WERI-Rb-1 (cell line): Measurements from ENCODE around the gene FIZ1.
A peak's percentile ranks its signal among the peaks of the same experiment; 100 is the strongest.

Source experiments
- DNase-seq: peaks from one replicate; pipeline ENCODE4 v3.0.0-alpha.2; 2020
- H3K27ac ChIP-seq: fragments of 250-450 bp; sonication (Bioruptor Pico); 2 replicates; pipeline ENCODE4 v1.5.1; 2020; ENCODE audit warnings: mild to moderate bottlenecking, moderate library complexity
- H3K27me3 ChIP-seq: fragments of 250-450 bp; sonication (Bioruptor Pico); 2 replicates; pipeline ENCODE4 v1.5.1; 2021; ENCODE audit warnings: mild to moderate bottlenecking, low read depth, moderate library complexity; ENCODE audit not compliant: insufficient read depth, severe bottlenecking
- H3K36me3 ChIP-seq: fragments of 250-450 bp; sonication (Bioruptor Pico); 2 replicates; pipeline ENCODE4 v1.5.1; 2020; ENCODE audit warnings: mild to moderate bottlenecking, moderate library complexity
- H3K4me3 ChIP-seq: 2 replicates; pipeline ENCODE4 v1.5.1; 2011; ENCODE audit warnings: low read depth, mild to moderate bottlenecking, control low read depth, low read length
- H3K9me3 ChIP-seq: fragments of 250-450 bp; sonication (Bioruptor Pico); 2 replicates; pipeline ENCODE4 v1.5.1; 2021; ENCODE audit warnings: mild to moderate bottlenecking, moderate library complexity; ENCODE audit not compliant: severe bottlenecking
- CTCF ChIP-seq: IDR thresholded peaks from 2 replicates; pipeline ENCODE4 v1.5.1; 2011; ENCODE audit warnings: low read depth, mild to moderate bottlenecking, control low read depth, inconsistent platforms, low read length

FIZ1 gene

DNA sequence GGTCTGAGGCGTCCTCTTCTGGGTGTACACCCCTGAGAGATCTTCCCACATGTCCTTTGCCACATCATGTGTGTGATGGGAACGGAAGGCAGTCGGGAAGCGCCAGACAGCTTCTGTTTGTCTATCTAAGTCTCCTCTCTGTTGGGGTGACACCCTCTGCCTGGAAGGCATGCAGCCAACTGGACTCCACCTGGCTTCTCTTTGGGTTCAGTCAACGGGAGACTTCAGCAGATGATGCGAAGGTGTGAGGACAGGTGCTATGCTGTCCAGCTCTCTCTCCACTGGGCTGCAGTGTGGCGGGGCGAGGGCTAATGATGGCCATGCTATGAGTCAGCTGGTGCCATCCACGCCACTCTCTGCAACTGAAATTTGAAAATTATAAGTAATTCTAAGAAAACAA, 39.6 kb downstream of the FIZ1 start:
- no peak overlapping the region for H3K4me3 ChIP-seq
- no peak for DNase-seq
- H3K27me3 ChIP-seq, result no peaks in the 10 kb centered on the region
- no peaks in the 10 kb centered on the region for H3K9me3 ChIP-seq
- H3K27ac ChIP-seq, result no peak overlapping the region
- no peaks in the 10 kb centered on the region for H3K36me3 ChIP-seq
- TF ChIP-seq CTCF, result no peak

DNA sequence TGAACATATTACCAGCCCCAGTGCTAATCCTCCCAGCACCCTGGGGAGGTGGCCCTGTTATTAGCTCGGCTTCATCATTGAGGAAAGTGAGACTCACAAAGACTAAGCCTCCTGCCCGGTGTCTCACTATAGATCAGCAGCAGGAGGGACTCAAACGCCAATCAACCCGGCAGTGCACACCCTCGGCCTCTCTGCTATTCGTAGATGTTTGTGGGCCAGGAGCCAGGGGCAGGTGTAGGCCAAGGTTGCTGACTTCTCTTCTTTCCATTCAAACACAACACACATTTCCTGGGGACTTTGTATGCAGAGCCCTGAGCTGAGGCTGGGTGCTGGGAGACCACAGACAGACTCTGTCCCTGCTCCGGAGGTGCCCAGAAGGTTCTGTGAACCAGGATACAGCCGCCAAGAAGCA, 44.6 kb downstream of the FIZ1 start:
- Histone ChIP-seq H3K36me3 (no peaks in the 10 kb centered on the region), H3K4me3 (no peak overlapping the region), H3K27me3 (no peaks in the 10 kb centered on the region), H3K9me3 (no peaks in the 10 kb centered on the region), H3K27ac (peak overlapping the region; percentile 63)
- no peak for TF ChIP-seq CTCF
- DNase-seq, result peak; percentile 64

DNA sequence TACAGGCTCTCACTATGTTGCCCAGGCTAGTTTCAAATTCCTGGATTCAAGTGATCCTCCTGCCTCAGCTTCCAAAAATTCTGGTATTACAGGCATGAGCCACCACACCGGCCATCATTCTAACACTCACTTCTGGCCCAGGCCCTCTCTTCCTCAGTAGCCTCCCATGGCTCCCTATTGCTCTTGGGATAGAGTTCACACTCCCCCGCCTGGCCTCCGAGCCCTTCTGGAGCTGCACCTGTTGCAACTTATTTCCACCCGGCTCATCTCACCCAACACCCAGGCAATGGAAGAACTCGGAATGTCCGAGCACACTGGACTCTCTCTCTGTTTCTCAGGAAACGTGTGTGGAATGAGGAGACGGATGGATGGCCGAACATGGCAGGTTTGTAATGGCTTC, 45.0 kb downstream of the FIZ1 start:
- peak; percentile 33 for DNase-seq
- H3K27ac ChIP-seq, result peak overlapping the region; percentile 63
- no peak overlapping the region for H3K4me3 ChIP-seq
- TF ChIP-seq CTCF, result no peak
- H3K27me3 ChIP-seq, result no peaks in the 10 kb centered on the region
- no peaks in the 10 kb centered on the region for H3K36me3 ChIP-seq
- no peaks in the 10 kb centered on the region for H3K9me3 ChIP-seq

- Histone ChIP-seq H3K27ac (no peak overlapping the region), H3K4me3 (no peak overlapping the region), H3K36me3 (no peaks in the 10 kb centered on the region), H3K27me3 (no peaks in the 10 kb centered on the region), H3K9me3 (no peaks in the 10 kb centered on the region)
- TF ChIP-seq CTCF, result no peak
- no peak for DNase-seq
Observed at GRCh38 chr19:55553217-55554182, 45.8 kb downstream of the FIZ1 start.

DNA sequence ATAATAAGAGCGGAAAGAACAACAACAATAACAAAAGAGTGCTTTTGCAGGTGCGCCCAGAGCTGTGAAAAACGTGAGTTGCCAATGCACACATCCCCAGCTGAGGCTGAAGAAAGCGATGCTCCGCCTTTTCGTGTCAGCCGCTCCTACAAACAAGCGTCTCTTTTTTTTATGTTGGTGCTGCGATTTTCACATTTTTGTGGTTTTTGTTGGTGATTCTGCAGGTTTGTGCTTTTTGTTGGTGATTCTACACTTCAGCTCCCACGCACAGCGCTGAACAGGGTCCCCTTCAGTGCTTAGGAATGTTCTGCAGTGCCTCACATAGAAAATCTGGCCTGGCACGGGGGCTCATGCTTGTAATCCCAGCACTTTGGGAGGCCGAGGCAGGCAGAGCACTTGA, 46.7 kb downstream of the FIZ1 start:
- no peak for TF ChIP-seq CTCF
- H3K27me3 ChIP-seq, result no peaks in the 10 kb centered on the region
- no peak overlapping the region for H3K4me3 ChIP-seq
- H3K36me3 ChIP-seq, result no peaks in the 10 kb centered on the region
- no peaks in the 10 kb centered on the region for H3K9me3 ChIP-seq
- DNase-seq, result no peak
- no peak overlapping the region for H3K27ac ChIP-seq

DNA sequence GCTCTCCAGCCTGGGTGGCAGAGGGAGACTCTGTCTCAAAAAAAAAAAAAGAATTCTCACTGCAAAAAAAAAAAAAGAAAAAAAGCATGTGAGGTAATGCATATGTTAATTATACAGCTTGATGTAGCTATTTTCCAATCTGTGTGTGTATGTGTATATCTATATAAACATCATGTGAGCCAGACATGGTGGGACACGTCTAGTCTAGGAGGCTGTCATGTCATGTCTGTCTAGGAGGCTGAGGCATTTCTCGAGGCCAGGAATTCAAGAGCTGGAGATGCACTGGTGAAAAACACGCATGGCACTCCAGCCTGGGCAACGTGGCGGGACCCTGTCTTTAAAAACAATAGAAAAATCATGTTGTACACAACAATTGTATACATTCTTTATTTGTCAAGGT, 47.1 kb downstream of the FIZ1 start:
- Histone ChIP-seq H3K27ac (no peak overlapping the region), H3K4me3 (no peak overlapping the region), H3K9me3 (no peaks in the 10 kb centered on the region), H3K27me3 (no peaks in the 10 kb centered on the region), H3K36me3 (no peaks in the 10 kb centered on the region)
- no peak for DNase-seq
- no peak for TF ChIP-seq CTCF
